Measurements from ENCODE around the gene TSPAN5. TPM values are rescaled to one million over a fixed set of nuclear protein-coding genes. Genes with fewer than 3 reads are reported as not detected.
"Not testable (repeated sequence)": the region's sequence is repeated elsewhere in the genome, so short reads cannot be mapped to it uniquely, and the experiment has no call there.

The TSPAN5 gene
- total and polyA plus RNA-seq, 8 donors, result 1.6 to 90.2 (median 8.5) TPM

- Histone ChIP-seq H3K9me3 (no peaks in the 10 kb centered on the region), H3K36me3 (peaks cover 0 to 12% (median 6%) of the 10 kb centered on the region in 4 donors), H3K27ac (peak overlapping the region in 1 of 5 donors; percentile 54), H3K4me3 (peak overlapping the region; percentile 33 to 44 (median 38)), H3K4me1 (peaks cover 5 to 21% (median 12%) of the 10 kb centered on the region in 4 donors), H3K27me3 (no peaks in the 10 kb centered on the region)
- peak; percentile 73 to 94 for DNase-seq
- 1 to 3% (median 3%) methylated on average over 20 of the region's 20 CpGs for WGBS, 5 donors
- TF ChIP-seq, protein P1, sequence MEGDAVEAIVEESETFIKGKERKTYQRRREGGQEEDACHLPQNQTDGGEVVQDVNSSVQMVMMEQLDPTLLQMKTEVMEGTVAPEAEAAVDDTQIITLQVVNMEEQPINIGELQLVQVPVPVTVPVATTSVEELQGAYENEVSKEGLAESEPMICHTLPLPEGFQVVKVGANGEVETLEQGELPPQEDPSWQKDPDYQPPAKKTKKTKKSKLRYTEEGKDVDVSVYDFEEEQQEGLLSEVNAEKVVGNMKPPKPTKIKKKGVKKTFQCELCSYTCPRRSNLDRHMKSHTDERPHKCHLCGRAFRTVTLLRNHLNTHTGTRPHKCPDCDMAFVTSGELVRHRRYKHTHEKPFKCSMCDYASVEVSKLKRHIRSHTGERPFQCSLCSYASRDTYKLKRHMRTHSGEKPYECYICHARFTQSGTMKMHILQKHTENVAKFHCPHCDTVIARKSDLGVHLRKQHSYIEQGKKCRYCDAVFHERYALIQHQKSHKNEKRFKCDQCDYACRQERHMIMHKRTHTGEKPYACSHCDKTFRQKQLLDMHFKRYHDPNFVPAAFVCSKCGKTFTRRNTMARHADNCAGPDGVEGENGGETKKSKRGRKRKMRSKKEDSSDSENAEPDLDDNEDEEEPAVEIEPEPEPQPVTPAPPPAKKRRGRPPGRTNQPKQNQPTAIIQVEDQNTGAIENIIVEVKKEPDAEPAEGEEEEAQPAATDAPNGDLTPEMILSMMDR (IDR thresholded peaks at IDR 0.05), result peak in 5 of 7 experiments; percentile 48 to 74 (median 63)
- TF ChIP-seq POLR2AphosphoS5 (IDR thresholded peaks at IDR 0.05), result peak in 2 of 3 donors; percentile 9 to 86
- TF ChIP-seq POLR2A (IDR thresholded peaks at IDR 0.05), result no peak
- no peak for TF ChIP-seq EP300 (IDR thresholded peaks at IDR 0.05)
- intact Hi-C loops (cut with DNase I; ENCODE audit: low total_unique reads), result no loop called here
These were observed 190.8 kb downstream of the TSPAN5 start for GRCh38 chr4:98467627-98468072.

GRCh38 chr4:98466868-98467599 lies 191.4 kb downstream of the TSPAN5 start:
- intact Hi-C loops (cut with DNase I; ENCODE audit: low total_unique reads), result no loop called here
- 37 to 44% (median 40%) methylated on average over 8 of the region's 8 CpGs for WGBS, 5 donors
- Histone ChIP-seq H3K27ac (peak overlapping the region in 1 of 5 donors; percentile 54), H3K27me3 (no peaks in the 10 kb centered on the region), H3K4me3 (no peak overlapping the region), H3K4me1 (peaks cover 5 to 21% (median 12%) of the 10 kb centered on the region in 4 donors), H3K9me3 (no peaks in the 10 kb centered on the region), H3K36me3 (peaks cover 0 to 5% (median 4%) of the 10 kb centered on the region in 4 donors)
- TF ChIP-seq POLR2A (IDR thresholded peaks at IDR 0.05), result no peak
- TF ChIP-seq POLR2AphosphoS5 (IDR thresholded peaks at IDR 0.05), result no peak
- TF ChIP-seq, protein P1 (IDR thresholded peaks at IDR 0.05), result no peak
- no peak for TF ChIP-seq EP300 (IDR thresholded peaks at IDR 0.05)
- no peak for DNase-seq

DNA sequence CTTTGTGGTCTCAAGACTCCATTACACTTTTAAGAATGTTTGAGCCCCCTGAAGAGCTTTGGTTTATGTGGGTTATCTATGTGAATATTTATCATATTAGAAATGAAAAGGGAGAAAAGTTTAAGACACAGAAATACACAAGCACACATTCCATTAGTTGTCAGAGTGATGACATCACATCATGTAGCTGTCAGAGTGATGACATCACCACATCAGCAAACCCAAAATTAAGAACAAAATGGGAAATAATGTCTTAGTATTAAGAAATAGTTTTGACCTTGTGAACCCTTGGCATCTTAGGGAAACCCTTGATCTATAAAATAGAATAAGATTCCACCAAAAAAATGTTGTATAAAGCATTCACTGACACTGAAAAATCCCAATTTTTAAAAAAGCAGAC lies 195.9 kb downstream of the TSPAN5 start:
- no peaks in the 10 kb centered on the region for H3K9me3 ChIP-seq
- H3K4me3 ChIP-seq, result no peak overlapping the region
- intact Hi-C loops (cut with DNase I; ENCODE audit: low total_unique reads), result no loop called here
- no peak overlapping the region for H3K27ac ChIP-seq
- TF ChIP-seq, protein P1 (IDR thresholded peaks at IDR 0.05), result no peak
- TF ChIP-seq POLR2A (IDR thresholded peaks at IDR 0.05) (no peak), EP300 (IDR thresholded peaks at IDR 0.05) (no peak), POLR2AphosphoS5 (IDR thresholded peaks at IDR 0.05) (no peak)
- H3K36me3 ChIP-seq, result no peaks in the 10 kb centered on the region
- peaks cover 0 to 5% (median 2%) of the 10 kb centered on the region in 4 donors for H3K4me1 ChIP-seq
- H3K27me3 ChIP-seq, result no peaks in the 10 kb centered on the region
- DNase-seq, result no peak

- H3K36me3 ChIP-seq; H3K27ac ChIP-seq; intact Hi-C loops (cut with DNase I; ENCODE audit: low total_unique reads); DNase-seq; H3K4me3 ChIP-seq; H3K4me1 ChIP-seq; H3K9me3 ChIP-seq; H3K27me3 ChIP-seq: not testable (repeated sequence)
- 87 to 95% (median 92%) methylated on average over 2 of the region's 2 CpGs for WGBS, 5 donors
These were observed 197.1 kb downstream of the TSPAN5 start for GRCh38 chr4:98461121-98461865.

DNA sequence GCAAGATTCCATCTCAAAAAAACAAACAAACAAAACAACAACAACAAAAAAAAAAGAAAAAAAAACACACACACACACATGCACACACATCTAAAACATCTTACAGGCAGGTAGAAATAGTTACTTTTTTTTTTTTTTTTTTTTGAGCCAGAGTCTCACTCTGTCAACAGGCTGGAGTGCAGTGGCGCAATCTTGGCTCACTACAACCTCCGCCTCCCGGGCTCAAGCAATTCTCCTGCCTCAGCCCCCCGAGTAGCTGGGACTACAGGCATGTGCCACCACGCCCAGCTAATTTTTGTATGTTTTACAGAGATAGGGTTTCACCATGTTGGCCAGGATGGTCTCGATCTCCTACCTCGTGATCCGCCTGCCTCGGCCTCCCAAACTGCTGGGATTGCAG lies 201.0 kb downstream of the TSPAN5 start:
- H3K9me3 ChIP-seq; H3K27ac ChIP-seq; intact Hi-C loops (cut with DNase I; ENCODE audit: low total_unique reads); DNase-seq; H3K27me3 ChIP-seq; H3K36me3 ChIP-seq; H3K4me3 ChIP-seq; H3K4me1 ChIP-seq: not testable (repeated sequence)
- WGBS, 5 donors, result 88 to 97% (median 93%) methylated on average over 9 of the region's 9 CpGs

Data from stomach (tissue), 9 donors.